Activated CD4-positive, alpha-beta T cell treated with anti-CD3 and anti-CD28 coated beads, Interleukin-2, amount 10 ng/mL, durations not matched to agents 7 days and 5 days (primary cell): Measurements from ENCODE around the gene ZFHX3. TPM values are rescaled to one million over a fixed set of nuclear protein-coding genes. Genes with fewer than 3 reads are reported as not detected.
"Not testable (repeated sequence)": the region's sequence is repeated elsewhere in the genome, so short reads cannot be mapped to it uniquely, and the experiment has no call there.

Experiments
- CTCF ChIA-PET: fragments of 350-600 bp; sonication (Branson Sonifier 250); formaldehyde crosslinking; loops from one replicate; lab custom pipeline; 2021; ENCODE audit warnings: antibody characterized with exemption; lab: Charles Lee
- POLR2A ChIA-PET: fragments of 350-600 bp; sonication (Branson Sonifier 250); formaldehyde crosslinking; loops from one replicate; lab custom pipeline; 2021; ENCODE audit warnings: antibody characterized with exemption; lab: Charles Lee
- DNase-seq: peaks from one replicate; pipeline ENCODE4 v3.0.0-alpha.2; 2020
- H3K27ac Mint-ChIP-seq: one replicate; pipeline ENCODE4 v1.8.0; 2021; ENCODE audit warnings: mild to moderate bottlenecking, moderate library complexity, mixed read lengths
- H3K27me3 Mint-ChIP-seq: one replicate; pipeline ENCODE4 v1.8.0; 2021; ENCODE audit warnings: mixed read lengths
- H3K36me3 Mint-ChIP-seq: one replicate; pipeline ENCODE4 v1.8.0; 2021; ENCODE audit warnings: low read depth, mixed read lengths
- H3K4me1 Mint-ChIP-seq: one replicate; pipeline ENCODE4 v1.8.0; 2021; ENCODE audit warnings: mixed read lengths
- H3K4me3 Mint-ChIP-seq: one replicate; pipeline ENCODE4 v1.8.0; 2021; ENCODE audit warnings: mild to moderate bottlenecking, moderate library complexity, mixed read lengths
- H3K9me3 Mint-ChIP-seq: one replicate; pipeline ENCODE4 v1.8.0; 2021; ENCODE audit warnings: mixed read lengths
- total RNA-seq, 2 experiments: library from RNA; stranded (reverse); gene quantifications; one replicate each; pipeline ENCODE4 v1.2.3, GENCODE V29; 2021

ZFHX3 gene
- total RNA-seq, 2 experiments from 2014 or later = 1.5 to 1.6 TPM

- DNase-seq = no peak
- POLR2A ChIA-PET = no interaction called here
- no peak overlapping the region for H3K4me3 Mint-ChIP-seq
These were observed 35.3 kb upstream of the ZFHX3 start for GRCh38 chr16:73083271-73083670.

GRCh38 chr16:73082634-73083051 is 34.7 kb upstream of the ZFHX3 start:
- H3K4me1 Mint-ChIP-seq, H3K4me3 Mint-ChIP-seq, DNase-seq, H3K36me3 Mint-ChIP-seq, CTCF ChIA-PET, POLR2A ChIA-PET, H3K27ac Mint-ChIP-seq, H3K9me3 Mint-ChIP-seq: not testable (repeated sequence)
- peaks cover 12% of the 10 kb centered on the region for H3K27me3 Mint-ChIP-seq

More at GRCh38 chr16:73083271-73083670, 35.3 kb upstream of the ZFHX3 start:
- Mint-ChIP-seq H3K4me1 (no peaks in the 10 kb centered on the region), H3K27me3 (peaks cover 12% of the 10 kb centered on the region), H3K9me3 (no peaks in the 10 kb centered on the region), H3K36me3 (no peaks in the 10 kb centered on the region), H3K27ac (no peak overlapping the region)
- CTCF ChIA-PET = no interaction called here

DNA sequence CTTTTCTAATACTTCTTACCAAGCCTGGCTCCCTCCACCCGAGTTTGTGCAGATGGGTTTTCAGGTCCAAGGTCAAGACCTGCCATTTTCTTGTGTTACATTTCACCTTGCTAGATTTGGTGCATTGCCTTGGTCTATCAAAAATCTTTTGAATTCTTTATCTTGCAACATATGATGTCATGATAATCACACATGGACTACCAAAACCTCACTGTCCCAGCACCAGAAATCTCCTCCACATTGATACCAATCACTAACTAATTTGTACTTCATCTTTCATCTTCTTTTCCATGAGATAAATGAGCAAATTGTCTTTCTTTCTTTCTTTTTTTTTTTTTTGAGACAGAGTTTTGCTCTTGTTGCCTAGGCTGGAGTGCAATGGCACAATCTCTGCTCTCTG is 33.0 kb upstream of the ZFHX3 start:
- no peak for DNase-seq
- H3K4me1 Mint-ChIP-seq = no peaks in the 10 kb centered on the region
- H3K27ac Mint-ChIP-seq = no peak overlapping the region
- ChIA-PET POLR2A (no interaction called here), CTCF (no interaction called here)
- peaks cover 11% of the 10 kb centered on the region for H3K27me3 Mint-ChIP-seq
- H3K4me3 Mint-ChIP-seq = no peak overlapping the region
- H3K9me3 Mint-ChIP-seq = no peaks in the 10 kb centered on the region
- no peaks in the 10 kb centered on the region for H3K36me3 Mint-ChIP-seq

DNA sequence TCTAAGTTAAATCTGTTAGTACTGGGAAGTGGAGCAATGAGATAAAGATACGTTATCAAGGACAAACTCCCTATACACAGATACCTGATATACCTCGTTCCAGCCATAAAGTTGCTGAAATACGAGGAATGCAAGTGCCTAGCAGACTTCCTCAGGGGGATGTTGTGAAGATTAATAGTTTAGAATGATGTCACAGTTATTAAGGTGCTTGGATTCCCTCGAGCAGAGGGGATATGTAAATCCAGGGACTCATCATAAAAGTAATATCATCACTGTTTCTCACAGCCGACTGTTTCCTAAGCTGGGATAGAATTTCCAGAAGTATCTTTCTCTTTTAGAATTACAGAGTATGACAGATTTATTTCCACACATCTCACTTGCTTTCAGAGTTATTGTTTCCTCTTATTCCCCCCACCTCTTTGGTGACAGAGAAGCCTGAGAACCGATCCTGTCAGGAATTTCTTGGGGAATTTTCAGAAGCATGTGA is 28.4 kb upstream of the ZFHX3 start:
- H3K27me3 Mint-ChIP-seq = peaks cover 15% of the 10 kb centered on the region
- ChIA-PET CTCF (no interaction called here), POLR2A (no interaction called here)
- H3K4me1 Mint-ChIP-seq = peaks cover under 1% of the 10 kb centered on the region
- no peak for DNase-seq
- H3K9me3 Mint-ChIP-seq = no peaks in the 10 kb centered on the region
- no peaks in the 10 kb centered on the region for H3K36me3 Mint-ChIP-seq
- H3K4me3 Mint-ChIP-seq = no peak overlapping the region
- H3K27ac Mint-ChIP-seq = no peak overlapping the region

- ChIA-PET POLR2A (no interaction called here), CTCF (no interaction called here)
- peaks cover 28% of the 10 kb centered on the region for H3K27me3 Mint-ChIP-seq
- peaks cover 7% of the 10 kb centered on the region for H3K4me1 Mint-ChIP-seq
- no peaks in the 10 kb centered on the region for H3K9me3 Mint-ChIP-seq
- H3K4me3 Mint-ChIP-seq = no peak overlapping the region
- no peaks in the 10 kb centered on the region for H3K36me3 Mint-ChIP-seq
- no peak for DNase-seq
- no peak overlapping the region for H3K27ac Mint-ChIP-seq
These were observed 26.5 kb upstream of the ZFHX3 start for GRCh38 chr16:73074382-73074781.

DNA sequence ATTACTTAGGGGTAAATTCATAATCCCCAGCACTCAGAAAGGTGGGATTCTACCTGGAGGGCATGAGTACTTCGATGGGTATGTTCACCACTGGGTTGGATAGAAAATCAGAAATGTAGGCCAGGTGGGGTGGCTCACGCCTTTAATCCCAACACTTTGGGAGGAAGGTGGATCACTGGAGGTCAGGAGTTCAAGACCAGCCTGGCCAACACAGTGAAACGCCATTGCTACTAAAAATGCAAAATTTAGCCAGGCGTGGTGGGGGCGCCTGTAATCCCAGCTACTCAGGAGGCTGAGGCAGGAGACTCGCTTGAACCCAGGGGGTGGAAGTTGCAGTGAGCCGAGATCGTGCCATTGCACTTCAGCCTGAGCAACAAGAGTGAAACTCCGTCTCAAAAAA is 24.1 kb upstream of the ZFHX3 start:
- H3K27ac Mint-ChIP-seq, H3K4me1 Mint-ChIP-seq, CTCF ChIA-PET, H3K4me3 Mint-ChIP-seq, DNase-seq, POLR2A ChIA-PET, H3K9me3 Mint-ChIP-seq, H3K36me3 Mint-ChIP-seq: not testable (repeated sequence)
- H3K27me3 Mint-ChIP-seq = peaks cover 47% of the 10 kb centered on the region

- H3K27me3 Mint-ChIP-seq = peaks cover 48% of the 10 kb centered on the region
- H3K36me3 Mint-ChIP-seq = no peaks in the 10 kb centered on the region
- POLR2A ChIA-PET = no interaction called here
- no peaks in the 10 kb centered on the region for H3K9me3 Mint-ChIP-seq
- CTCF ChIA-PET = no interaction called here
- H3K27ac Mint-ChIP-seq = no peak overlapping the region
- peaks cover 7% of the 10 kb centered on the region for H3K4me1 Mint-ChIP-seq
- H3K4me3 Mint-ChIP-seq = peak overlapping the region; percentile 34
- DNase-seq = no peak
These were observed 23.4 kb upstream of the ZFHX3 start for GRCh38 chr16:73071131-73071940.

DNA sequence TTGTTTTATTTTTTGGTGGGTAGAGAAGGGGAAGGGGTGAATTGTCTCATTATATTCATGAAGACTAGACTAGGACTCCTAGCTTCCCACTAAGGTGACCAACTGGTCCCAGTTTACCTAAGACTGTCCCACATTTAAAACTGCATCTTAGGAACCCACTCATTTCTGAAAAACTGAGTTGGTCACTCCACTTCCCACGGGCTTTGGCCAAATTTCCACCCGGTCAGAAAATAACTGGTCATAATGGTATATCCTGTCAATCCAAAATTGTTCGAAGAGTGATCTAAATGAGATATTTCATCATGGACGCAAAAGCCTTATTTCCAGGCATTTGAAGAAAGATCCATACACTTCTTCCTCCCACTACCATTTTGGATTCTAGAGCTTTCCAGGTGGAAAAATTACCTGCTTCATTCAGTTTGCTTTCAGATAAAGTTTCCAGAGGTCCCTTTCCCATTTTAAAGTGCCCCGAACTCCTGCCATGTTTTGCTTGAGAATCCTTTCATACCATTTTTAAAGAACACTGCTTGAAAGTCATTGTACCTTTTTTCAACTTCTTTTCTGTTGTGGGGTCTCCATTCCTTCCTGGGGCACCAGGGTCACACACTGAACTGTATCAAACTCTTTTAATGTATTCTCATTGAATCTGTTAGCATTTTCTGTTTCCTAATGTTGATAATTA is 21.8 kb upstream of the ZFHX3 start:
- H3K27me3 Mint-ChIP-seq = peaks cover 64% of the 10 kb centered on the region
- H3K9me3 Mint-ChIP-seq = no peaks in the 10 kb centered on the region
- no peaks in the 10 kb centered on the region for H3K36me3 Mint-ChIP-seq
- peaks cover 9% of the 10 kb centered on the region for H3K4me1 Mint-ChIP-seq
- H3K4me3 Mint-ChIP-seq = no peak overlapping the region
- H3K27ac Mint-ChIP-seq = no peak overlapping the region
- no peak for DNase-seq
- POLR2A ChIA-PET = no interaction called here
- CTCF ChIA-PET = interaction anchor here (0.6 kb wide), 1 partner anchor 121 kb away, joined by 3 read pairs; no protein-coding TSS in a partner anchor

DNA sequence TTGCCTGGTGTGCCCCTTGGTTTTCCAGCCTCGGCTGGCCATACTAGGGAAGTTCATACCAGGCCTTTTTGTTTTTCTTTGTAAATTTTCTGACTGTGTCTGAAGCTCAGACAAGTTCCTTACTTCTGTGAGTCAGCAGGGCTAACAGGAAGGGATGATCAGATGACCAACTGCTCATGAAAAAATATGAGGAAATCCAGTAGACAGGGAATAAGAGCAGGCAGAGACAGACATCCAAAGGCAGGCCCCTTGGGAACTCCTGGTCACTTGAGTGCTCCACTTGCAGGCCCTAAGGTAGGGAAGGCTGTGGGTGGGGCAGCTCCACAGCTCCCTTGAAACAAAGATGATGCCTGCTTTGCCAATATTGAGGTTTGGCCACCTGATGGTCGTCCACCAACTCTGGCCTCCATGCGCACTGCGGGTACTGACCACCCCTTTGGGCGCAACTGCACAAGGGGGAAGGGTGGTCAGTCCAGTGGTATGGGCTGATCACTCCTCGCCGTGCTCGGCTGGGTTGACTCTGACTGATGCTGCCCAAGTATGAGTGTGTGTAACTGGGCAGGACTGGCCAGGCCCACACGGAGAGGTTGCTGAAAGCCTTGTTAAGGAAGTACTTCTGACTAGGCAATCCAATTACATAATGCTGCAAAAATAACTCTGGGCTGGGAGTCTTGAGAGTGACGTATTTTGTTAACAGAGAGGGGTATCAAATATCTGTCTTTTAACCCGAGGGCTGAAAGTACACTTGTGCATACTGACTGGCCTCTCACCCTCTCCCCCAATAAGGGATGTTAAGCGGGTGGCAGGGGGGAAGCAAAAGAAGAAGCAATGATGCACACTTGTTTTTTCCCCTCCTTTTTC is 20.8 kb upstream of the ZFHX3 start:
- H3K9me3 Mint-ChIP-seq = no peaks in the 10 kb centered on the region
- no peak overlapping the region for H3K27ac Mint-ChIP-seq
- ChIA-PET CTCF (interaction anchor here (0.5 to 0.6 kb wide), 2 partner anchors 30 to 122 kb away, joined by 3 read pairs; no protein-coding TSS in a partner anchor), POLR2A (no interaction called here)
- peaks cover 15% of the 10 kb centered on the region for H3K4me1 Mint-ChIP-seq
- H3K36me3 Mint-ChIP-seq = no peaks in the 10 kb centered on the region
- no peak overlapping the region for H3K4me3 Mint-ChIP-seq
- DNase-seq = no peak
- H3K27me3 Mint-ChIP-seq = peaks cover 72% of the 10 kb centered on the region

DNA sequence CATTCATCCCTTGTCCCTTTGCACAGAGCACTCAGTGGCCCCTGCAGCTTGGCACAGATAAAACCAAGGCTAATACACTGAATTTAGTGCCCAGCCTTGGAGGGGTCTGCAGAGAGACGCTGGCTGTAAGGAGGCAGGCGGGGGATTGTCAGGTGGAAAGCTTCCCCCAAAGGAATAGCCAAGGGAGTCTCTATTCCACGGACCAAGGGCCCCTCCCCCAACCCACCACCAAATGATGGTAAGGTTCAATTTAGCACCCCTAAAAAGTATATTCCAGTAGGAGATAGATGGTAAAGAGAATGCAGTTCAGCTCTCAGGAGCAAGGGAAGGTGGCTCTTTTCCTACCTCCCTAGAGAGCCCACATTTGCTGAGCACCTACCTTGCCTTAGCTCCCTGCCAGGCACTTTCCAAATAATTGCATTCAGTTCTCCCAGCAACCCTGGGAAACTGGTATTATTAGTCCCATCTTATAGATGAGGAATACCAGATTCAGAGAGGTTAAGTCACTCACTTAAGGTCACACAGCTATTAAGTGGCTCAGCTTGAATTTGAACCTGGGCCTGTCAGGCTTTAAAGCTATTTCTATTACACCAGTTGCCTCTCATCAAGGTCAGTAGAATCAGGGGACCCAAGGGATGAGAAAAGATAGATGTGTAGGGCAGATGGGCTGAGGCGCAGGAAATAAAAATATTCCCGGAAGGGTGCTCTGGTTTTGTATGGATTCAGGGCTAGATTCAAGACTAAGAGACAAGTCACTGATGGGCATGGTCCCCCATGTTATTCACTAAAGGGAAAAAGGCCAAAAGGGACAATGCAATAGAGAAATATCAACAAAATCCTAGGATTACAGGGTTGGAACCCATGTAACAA is 20.0 kb upstream of the ZFHX3 start:
- CTCF ChIA-PET = no interaction called here
- H3K27ac Mint-ChIP-seq = no peak overlapping the region
- no peak for DNase-seq
- POLR2A ChIA-PET = interaction anchor here (0.6 kb wide), 1 partner anchor 9 kb away, joined by 8 read pairs; no protein-coding TSS in a partner anchor
- peaks cover 15% of the 10 kb centered on the region for H3K4me1 Mint-ChIP-seq
- H3K27me3 Mint-ChIP-seq = peaks cover 77% of the 10 kb centered on the region
- H3K4me3 Mint-ChIP-seq = no peak overlapping the region
- H3K36me3 Mint-ChIP-seq = no peaks in the 10 kb centered on the region
- H3K9me3 Mint-ChIP-seq = no peaks in the 10 kb centered on the region

DNA sequence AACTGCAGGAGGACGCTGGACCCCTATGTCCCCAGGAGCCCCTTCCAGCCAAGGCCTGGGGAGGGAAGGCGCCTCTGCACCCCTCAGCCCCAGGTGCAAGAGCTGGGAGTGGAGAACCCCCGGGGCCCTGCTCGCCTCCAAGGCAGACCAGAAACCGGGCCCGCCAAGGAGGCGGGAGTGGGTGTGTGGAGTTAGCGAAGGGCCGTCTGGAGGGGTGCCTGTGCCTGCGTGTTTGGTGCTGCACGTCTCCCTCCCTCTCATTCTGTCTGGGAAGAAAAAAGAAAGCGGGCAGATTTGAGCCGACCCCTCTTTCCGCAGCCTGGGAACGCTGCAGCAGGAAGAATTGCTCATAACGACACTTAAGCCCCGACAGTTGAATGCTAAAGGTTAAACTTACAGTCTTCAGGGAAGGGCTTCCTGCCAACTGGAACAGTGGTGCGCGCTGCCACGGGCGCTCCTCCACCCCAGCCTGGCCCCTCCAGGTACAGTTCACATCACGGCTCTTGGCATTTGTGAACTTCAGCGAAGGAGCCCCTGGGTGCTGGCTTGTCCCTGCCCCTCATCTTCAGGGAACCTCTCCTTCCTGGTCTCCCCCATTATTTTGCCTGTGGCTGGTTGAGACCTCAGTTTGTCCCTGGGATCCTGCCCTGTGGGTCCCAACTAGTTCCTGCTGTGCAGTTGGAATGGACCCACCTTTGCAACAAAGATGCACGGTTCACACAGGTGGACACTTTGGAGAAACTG is 19.2 kb upstream of the ZFHX3 start:
- Mint-ChIP-seq H3K9me3 (no peaks in the 10 kb centered on the region), H3K36me3 (no peaks in the 10 kb centered on the region), H3K27me3 (peaks cover 85% of the 10 kb centered on the region), H3K27ac (no peak overlapping the region), H3K4me3 (no peak overlapping the region), H3K4me1 (peaks cover 19% of the 10 kb centered on the region)
- ChIA-PET POLR2A (no interaction called here), CTCF (no interaction called here)
- no peak for DNase-seq
